Retina (tissue), 1 donor: Measurements from ENCODE around the gene UGGT2.
"Not testable (repeated sequence)": the region's sequence is repeated elsewhere in the genome, so short reads cannot be mapped to it uniquely, and the experiment has no call there.

ENCODE experiments used
- DNase-seq: peaks from one replicate; pipeline ENCODE4 v3.0.0-alpha.2; 2016

Gene UGGT2

GRCh38 chr13:95970878-95971277 lies 82.3 kb downstream of the UGGT2 start:
- DNase-seq: no peak

GRCh38 chr13:95968906-95969305 lies 84.3 kb downstream of the UGGT2 start:
- DNase-seq: no peak

- no peak for DNase-seq
Measured at GRCh38 chr13:95957331-95957730, 95.9 kb downstream of the UGGT2 start.

- DNase-seq: no peak
Measured at GRCh38 chr13:95956589-95957148, 96.5 kb downstream of the UGGT2 start.

- DNase-seq: no peak
Measured at GRCh38 chr13:95955719-95956118, 97.5 kb downstream of the UGGT2 start.

GRCh38 chr13:95955255-95955654 lies 97.9 kb downstream of the UGGT2 start:
- no peak for DNase-seq

- no peak for DNase-seq
Measured at GRCh38 chr13:95954266-95954665, 98.9 kb downstream of the UGGT2 start.

GRCh38 chr13:95950103-95950502 lies 103.1 kb downstream of the UGGT2 start:
- no peak for DNase-seq

GRCh38 chr13:95948656-95949055 lies 104.5 kb downstream of the UGGT2 start:
- DNase-seq: no peak

GRCh38 chr13:95937714-95938320 lies 115.4 kb downstream of the UGGT2 start:
- DNase-seq: no peak

GRCh38 chr13:95931300-95932025 lies 121.7 kb downstream of the UGGT2 start:
- no peak for DNase-seq

- DNase-seq: no peak
Measured at GRCh38 chr13:95929430-95929829, 123.8 kb downstream of the UGGT2 start.

- DNase-seq: not testable (repeated sequence)
Measured at GRCh38 chr13:95928367-95928906, 124.8 kb downstream of the UGGT2 start.

- no peak for DNase-seq
Measured at GRCh38 chr13:95926231-95926630, 127.0 kb downstream of the UGGT2 start.

GRCh38 chr13:95924389-95924994 lies 128.7 kb downstream of the UGGT2 start:
- no peak for DNase-seq

GRCh38 chr13:95921485-95921884 lies 131.7 kb downstream of the UGGT2 start:
- DNase-seq: no peak

- no peak for DNase-seq
Measured at GRCh38 chr13:95920485-95920884, 132.7 kb downstream of the UGGT2 start.

- no peak for DNase-seq
Measured at GRCh38 chr13:95918860-95919259, 134.3 kb downstream of the UGGT2 start.

- no peak for DNase-seq
Measured at GRCh38 chr13:95914991-95915501, 138.2 kb downstream of the UGGT2 start.

- DNase-seq: no peak
Measured at GRCh38 chr13:95906999-95907398, 146.2 kb downstream of the UGGT2 start.

- DNase-seq: no peak
Measured at GRCh38 chr13:95903569-95903968, 149.6 kb downstream of the UGGT2 start.

- DNase-seq: no peak
Measured at GRCh38 chr13:95902741-95903140, 150.5 kb downstream of the UGGT2 start.

- no peak for DNase-seq
Measured at GRCh38 chr13:95898256-95898655, 154.9 kb downstream of the UGGT2 start.
